ENCODE measurements around the gene CEMIP2. TPM values are rescaled to one million over a fixed set of nuclear protein-coding genes. Genes with fewer than 3 reads are reported as not detected.

CEMIP2 gene
- total RNA-seq, 1 experiment from 2014 or later: 28.4 TPM

DNA sequence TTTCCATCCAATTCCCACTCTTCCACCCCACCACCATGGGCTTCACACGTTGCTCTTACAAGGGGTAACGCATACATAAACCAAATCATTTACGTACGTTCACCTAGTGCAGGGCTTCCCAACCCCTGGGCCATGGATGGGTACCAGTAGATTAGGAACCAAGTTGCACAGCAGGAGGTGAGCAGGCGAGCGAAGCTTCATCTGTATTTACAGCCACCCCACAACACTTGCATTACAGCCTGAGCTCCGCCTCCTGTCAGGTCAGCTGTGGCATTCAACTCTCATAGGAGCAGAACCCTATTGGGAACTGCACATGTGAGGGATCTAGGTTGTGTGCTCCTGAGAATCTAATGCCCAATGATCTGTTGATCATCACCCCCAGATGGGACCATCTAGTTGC lies 82.3 kb downstream of the CEMIP2 start:
- Histone ChIP-seq H3K27me3 (replicated peaks; ENCODE audit: control insufficient read depth, insufficient read depth, low read length) (no peaks in the 10 kb centered on the region), H3K9me3 (no peaks in the 10 kb centered on the region), H3K36me3 (ENCODE audit: control insufficient read depth, insufficient read depth, low read length) (no peaks in the 10 kb centered on the region), H3K4me3 (ENCODE audit: low read depth, low read length) (no peak overlapping the region), H3K4me1 (peaks cover 13% of the 10 kb centered on the region; the same call in 1 of the 2 replicates)
- Mint-ChIP-seq H3K4me1 (ENCODE audit: low read depth, unreplicated experiment) (no peaks in the 10 kb centered on the region), H3K36me3 (ENCODE audit: insufficient read depth, unreplicated experiment) (peaks cover 30% of the 10 kb centered on the region), H3K9me3 (ENCODE audit: unreplicated experiment) (no peaks in the 10 kb centered on the region), H3K27me3 (ENCODE audit: insufficient read depth, unreplicated experiment) (no peaks in the 10 kb centered on the region), H3K27ac (ENCODE audit: unreplicated experiment) (no peak overlapping the region), H3K4me3 (ENCODE audit: unreplicated experiment) (no peak overlapping the region)
- DNase-seq: no peak
- no TSS peak for BruUV-seq (replicated peaks)
- CTCF ChIA-PET: no interaction called here
- POLR2A ChIA-PET: no interaction called here
- intact Hi-C loops (cut with micrococcal nuclease; ENCODE audit: unreplicated experiment): loop anchor here (10.0 kb wide), 1 partner anchor 81 kb away; no protein-coding TSS in a partner anchor
- TF ChIP-seq, protein P1, sequence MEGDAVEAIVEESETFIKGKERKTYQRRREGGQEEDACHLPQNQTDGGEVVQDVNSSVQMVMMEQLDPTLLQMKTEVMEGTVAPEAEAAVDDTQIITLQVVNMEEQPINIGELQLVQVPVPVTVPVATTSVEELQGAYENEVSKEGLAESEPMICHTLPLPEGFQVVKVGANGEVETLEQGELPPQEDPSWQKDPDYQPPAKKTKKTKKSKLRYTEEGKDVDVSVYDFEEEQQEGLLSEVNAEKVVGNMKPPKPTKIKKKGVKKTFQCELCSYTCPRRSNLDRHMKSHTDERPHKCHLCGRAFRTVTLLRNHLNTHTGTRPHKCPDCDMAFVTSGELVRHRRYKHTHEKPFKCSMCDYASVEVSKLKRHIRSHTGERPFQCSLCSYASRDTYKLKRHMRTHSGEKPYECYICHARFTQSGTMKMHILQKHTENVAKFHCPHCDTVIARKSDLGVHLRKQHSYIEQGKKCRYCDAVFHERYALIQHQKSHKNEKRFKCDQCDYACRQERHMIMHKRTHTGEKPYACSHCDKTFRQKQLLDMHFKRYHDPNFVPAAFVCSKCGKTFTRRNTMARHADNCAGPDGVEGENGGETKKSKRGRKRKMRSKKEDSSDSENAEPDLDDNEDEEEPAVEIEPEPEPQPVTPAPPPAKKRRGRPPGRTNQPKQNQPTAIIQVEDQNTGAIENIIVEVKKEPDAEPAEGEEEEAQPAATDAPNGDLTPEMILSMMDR (IDR thresholded peaks at IDR 0.05; ENCODE audit: insufficient read depth in 1 of 2, low read depth in 1 of 2, low read length in 1 of 2, severe bottlenecking in 1 of 2, unreplicated experiment in 1 of 2): no peak

DNA sequence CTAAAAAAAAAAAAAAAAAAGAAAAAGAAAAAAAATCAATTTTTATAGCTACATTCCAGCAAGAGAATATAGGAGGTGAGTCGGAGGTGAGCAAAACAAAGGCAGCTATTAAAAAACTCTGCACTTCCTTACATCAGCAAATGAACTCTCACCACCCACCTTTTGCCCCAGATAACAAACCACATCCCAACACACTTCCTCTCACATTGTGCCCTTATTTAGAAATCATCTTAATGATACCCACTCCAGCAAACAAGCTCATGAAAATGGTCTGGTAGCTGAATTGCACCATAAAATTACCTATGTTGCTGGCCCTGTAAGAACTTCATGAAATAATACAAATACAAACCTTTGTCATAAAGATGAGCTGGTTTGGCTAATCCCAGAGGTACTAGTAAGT lies 82.9 kb downstream of the CEMIP2 start:
- H3K36me3 Mint-ChIP-seq (ENCODE audit: insufficient read depth, unreplicated experiment): peaks cover 28% of the 10 kb centered on the region
- intact Hi-C loops (cut with micrococcal nuclease; ENCODE audit: unreplicated experiment): loop anchor here (10.0 kb wide), 1 partner anchor 81 kb away; no protein-coding TSS in a partner anchor
- POLR2A ChIA-PET: no interaction called here

DNA sequence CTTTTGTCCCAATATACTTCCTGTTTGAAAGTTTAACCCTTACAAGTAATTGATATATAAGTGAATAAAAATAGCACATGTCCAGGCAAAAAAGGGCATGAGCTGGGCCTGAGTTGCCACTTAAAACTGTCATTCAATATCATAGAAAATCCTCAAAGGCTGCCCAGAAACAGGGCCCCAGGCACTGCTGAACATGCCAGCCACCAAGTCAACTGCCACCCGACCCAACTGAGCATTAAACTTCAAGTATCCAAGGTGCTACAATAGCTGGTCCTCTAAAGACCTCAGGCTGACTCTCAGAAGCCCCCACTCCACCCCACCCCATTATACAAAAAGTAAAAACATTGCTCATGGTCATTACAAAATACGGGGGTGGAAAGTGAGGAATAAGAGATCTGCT lies 83.7 kb downstream of the CEMIP2 start:
- Histone ChIP-seq H3K27me3 (replicated peaks; ENCODE audit: control insufficient read depth, insufficient read depth, low read length) (no peaks in the 10 kb centered on the region), H3K36me3 (ENCODE audit: control insufficient read depth, insufficient read depth, low read length) (no peaks in the 10 kb centered on the region), H3K4me3 (ENCODE audit: low read depth, low read length) (no peak overlapping the region), H3K4me1 (peaks cover 14% of the 10 kb centered on the region; the same call in 1 of the 2 replicates), H3K9me3 (no peaks in the 10 kb centered on the region)
- CTCF ChIA-PET: no interaction called here
- Mint-ChIP-seq H3K4me1 (ENCODE audit: low read depth, unreplicated experiment) (peaks cover 5% of the 10 kb centered on the region), H3K9me3 (ENCODE audit: unreplicated experiment) (no peaks in the 10 kb centered on the region), H3K27ac (ENCODE audit: unreplicated experiment) (no peak overlapping the region), H3K27me3 (ENCODE audit: insufficient read depth, unreplicated experiment) (no peaks in the 10 kb centered on the region), H3K36me3 (ENCODE audit: insufficient read depth, unreplicated experiment) (peaks cover 23% of the 10 kb centered on the region), H3K4me3 (ENCODE audit: unreplicated experiment) (no peak overlapping the region)
- intact Hi-C loops (cut with micrococcal nuclease; ENCODE audit: unreplicated experiment): loop anchor here (10.0 kb wide), 1 partner anchor 80 kb away; no protein-coding TSS in a partner anchor
- no TSS peak for BruUV-seq (replicated peaks)
- TF ChIP-seq, protein P1 (IDR thresholded peaks at IDR 0.05; ENCODE audit: insufficient read depth in 1 of 2, low read depth in 1 of 2, low read length in 1 of 2, severe bottlenecking in 1 of 2, unreplicated experiment in 1 of 2): no peak
- POLR2A ChIA-PET: no interaction called here
- no peak for DNase-seq

More for the DNA sequence above, 82.9 kb downstream of the CEMIP2 start:
- Mint-ChIP-seq H3K27ac (ENCODE audit: unreplicated experiment) (no peak overlapping the region), H3K4me1 (ENCODE audit: low read depth, unreplicated experiment) (no peaks in the 10 kb centered on the region), H3K9me3 (ENCODE audit: unreplicated experiment) (no peaks in the 10 kb centered on the region), H3K4me3 (ENCODE audit: unreplicated experiment) (no peak overlapping the region), H3K27me3 (ENCODE audit: insufficient read depth, unreplicated experiment) (no peaks in the 10 kb centered on the region)
- Histone ChIP-seq H3K9me3 (no peaks in the 10 kb centered on the region), H3K4me1 (peaks cover 14% of the 10 kb centered on the region; the same call in 1 of the 2 replicates), H3K4me3 (ENCODE audit: low read depth, low read length) (no peak overlapping the region), H3K27me3 (replicated peaks; ENCODE audit: control insufficient read depth, insufficient read depth, low read length) (no peaks in the 10 kb centered on the region), H3K36me3 (ENCODE audit: control insufficient read depth, insufficient read depth, low read length) (no peaks in the 10 kb centered on the region)
- DNase-seq: no peak
- CTCF ChIA-PET: no interaction called here
- TF ChIP-seq, protein P1 (IDR thresholded peaks at IDR 0.05; ENCODE audit: insufficient read depth in 1 of 2, low read depth in 1 of 2, low read length in 1 of 2, severe bottlenecking in 1 of 2, unreplicated experiment in 1 of 2): no peak
- no TSS peak for BruUV-seq (replicated peaks)

All from Caco-2 (cell line).